Immature natural killer cell (primary cell): ENCODE measurements around the gene OTOP3. TPM values are rescaled to one million over a fixed set of nuclear protein-coding genes. Genes with fewer than 3 reads are reported as not detected.
"Not testable (repeated sequence)": the region's sequence is repeated elsewhere in the genome, so short reads cannot be mapped to it uniquely, and the experiment has no call there.

ENCODE experiments used
- DNase-seq, 3 donors: peaks; one replicate each; pipeline ENCODE4 v3.0.0; 2022; ENCODE audit warnings: mixed read lengths in 1 of 3
- H3K27ac Mint-ChIP-seq, 6 donors: one replicate each; pipeline ENCODE4 v1.8.0; 2020; ENCODE audit warnings: mixed read lengths in 6 of 6, mild to moderate bottlenecking in 5 of 6, inconsistent platforms in 4 of 6, moderate library complexity in 3 of 6
- H3K27me3 Mint-ChIP-seq, 3 donors: one replicate each; pipeline ENCODE4 v1.8.0; 2020 to 2021; ENCODE audit warnings: low read depth in 3 of 3, mild to moderate bottlenecking in 3 of 3, mixed read lengths in 3 of 3, moderate library complexity in 3 of 3, inconsistent platforms in 1 of 3
- H3K36me3 Mint-ChIP-seq, 3 donors: one replicate each; pipeline ENCODE4 v1.8.0; 2020; ENCODE audit warnings: mixed read lengths in 3 of 3, inconsistent platforms in 2 of 3, mild to moderate bottlenecking in 2 of 3
- H3K4me1 Mint-ChIP-seq, 2 donors: one replicate each; pipeline ENCODE4 v1.8.0; 2020; ENCODE audit warnings: inconsistent platforms in 2 of 2, mild to moderate bottlenecking in 2 of 2, mixed read lengths in 2 of 2, moderate library complexity in 1 of 2
- H3K4me3 Mint-ChIP-seq, 5 donors: one replicate each; pipeline ENCODE4 v1.8.0; 2020; ENCODE audit warnings: mild to moderate bottlenecking in 5 of 5, mixed read lengths in 5 of 5, inconsistent platforms in 3 of 5, moderate library complexity in 3 of 5
- H3K9me3 Mint-ChIP-seq, 6 donors: one replicate each; pipeline ENCODE4 v1.8.0; 2020; ENCODE audit warnings: mild to moderate bottlenecking in 6 of 6, mixed read lengths in 6 of 6, inconsistent platforms in 4 of 6, moderate library complexity in 3 of 6
- polyA plus RNA-seq, 3 donors: library from polyadenylated mRNA; unstranded; fragments of 300-500 nt; fragmentation: Illumina TruSeq; gene quantifications; one replicate each; pipeline ENCODE4 v1.2.3, GENCODE V29; 2021

The OTOP3 gene
- polyA plus RNA-seq, 3 donors from 2014 or later = not detected

DNA sequence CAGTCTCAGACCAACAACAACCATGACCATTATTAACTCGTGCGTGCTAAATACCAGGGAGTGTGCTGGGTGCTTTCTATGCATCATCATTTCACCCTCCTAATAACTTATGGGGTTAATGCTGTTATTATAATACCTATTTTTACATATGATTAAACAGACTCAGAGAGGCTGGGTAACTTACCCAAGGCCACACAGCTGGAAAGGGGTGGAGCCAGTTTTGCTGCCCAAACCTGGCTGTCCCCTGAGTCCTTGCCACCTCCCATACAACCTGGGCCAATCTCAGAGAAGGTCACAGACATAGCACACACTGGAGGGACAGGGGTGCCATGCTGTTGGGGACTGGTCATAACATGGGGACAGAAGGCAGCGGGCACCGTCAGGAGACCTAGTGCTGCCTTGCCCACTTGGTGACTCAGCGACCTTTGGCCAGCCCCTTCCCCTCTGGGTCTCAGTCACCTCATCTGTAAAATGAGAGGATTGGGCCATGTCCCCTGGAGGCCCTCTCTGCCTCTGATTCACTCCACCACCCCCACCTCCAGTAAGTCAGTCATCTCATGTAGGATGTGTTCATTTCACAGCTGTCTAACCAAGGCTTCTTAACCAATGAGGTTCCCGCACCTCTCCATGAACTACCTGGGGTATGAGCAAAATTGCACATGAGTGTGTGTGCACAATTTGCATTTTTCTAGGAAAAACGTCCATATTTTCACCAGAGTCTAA lies 30.9 kb upstream of the OTOP3 start:
- H3K27ac Mint-ChIP-seq = no peak overlapping the region
- H3K4me1 Mint-ChIP-seq = no peaks in the 10 kb centered on the region
- H3K27me3 Mint-ChIP-seq = peaks cover 0 to 13% (median 7%) of the 10 kb centered on the region in 3 donors
- no peak overlapping the region for H3K4me3 Mint-ChIP-seq
- no peaks in the 10 kb centered on the region for H3K9me3 Mint-ChIP-seq
- H3K36me3 Mint-ChIP-seq = no peaks in the 10 kb centered on the region
- DNase-seq = no peak

DNA sequence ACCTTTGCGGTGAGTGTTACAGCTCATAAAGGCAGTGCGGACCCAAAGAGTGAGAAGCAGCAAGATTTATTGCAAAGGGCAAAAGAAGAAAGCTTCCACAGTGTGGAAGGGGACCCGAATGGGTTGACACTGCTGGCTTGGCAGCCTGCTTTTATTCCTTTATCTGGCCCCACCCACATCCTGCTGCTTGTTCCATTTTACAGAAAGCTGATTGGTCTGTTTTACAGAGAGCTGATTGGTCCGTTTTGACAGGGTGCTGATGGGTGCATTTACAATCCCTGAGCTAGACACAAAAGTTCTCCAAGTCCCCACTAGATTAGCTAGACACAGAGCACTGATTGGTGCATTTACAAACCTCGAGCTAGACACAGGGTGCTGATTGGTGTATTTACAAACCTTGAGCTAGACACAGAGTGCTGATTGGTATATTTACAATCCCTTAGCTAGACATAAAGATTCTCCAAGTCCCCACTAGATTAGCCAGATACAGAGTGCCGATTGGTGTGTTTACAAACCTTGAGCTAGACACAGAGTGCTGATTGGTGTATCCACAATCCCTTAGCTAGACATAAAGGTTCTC lies 29.4 kb upstream of the OTOP3 start:
- not testable (repeated sequence) for H3K4me1 Mint-ChIP-seq, H3K36me3 Mint-ChIP-seq, H3K4me3 Mint-ChIP-seq, H3K9me3 Mint-ChIP-seq
- H3K27ac Mint-ChIP-seq = peak overlapping the region in 1 of 6 donors; percentile 7
- H3K27me3 Mint-ChIP-seq = peaks cover 0 to 13% (median 7%) of the 10 kb centered on the region in 3 donors
- peak in 1 of 3 donors; percentile 5 for DNase-seq

DNA sequence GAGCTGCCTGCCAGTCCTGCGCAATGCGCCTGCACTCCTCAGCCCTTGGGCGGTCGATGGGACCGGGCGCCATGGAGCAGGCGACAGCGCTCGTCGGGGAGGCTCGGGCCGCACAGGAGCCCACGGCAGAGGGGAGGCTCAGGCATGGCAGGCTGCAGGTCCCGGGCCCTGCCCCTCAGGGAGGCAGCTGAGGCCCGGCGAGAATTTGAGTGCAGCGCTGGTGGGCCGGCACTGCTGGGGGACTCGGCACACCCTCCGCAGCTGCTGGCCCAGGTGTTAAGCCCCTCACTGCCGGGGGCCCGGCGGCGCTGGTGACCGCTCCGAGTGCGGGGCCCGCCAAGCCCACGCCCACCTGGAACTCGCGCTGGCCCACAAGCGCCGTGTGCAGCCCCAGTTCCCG lies 28.7 kb upstream of the OTOP3 start:
- no peaks in the 10 kb centered on the region for H3K36me3 Mint-ChIP-seq
- no peaks in the 10 kb centered on the region for H3K9me3 Mint-ChIP-seq

DNA sequence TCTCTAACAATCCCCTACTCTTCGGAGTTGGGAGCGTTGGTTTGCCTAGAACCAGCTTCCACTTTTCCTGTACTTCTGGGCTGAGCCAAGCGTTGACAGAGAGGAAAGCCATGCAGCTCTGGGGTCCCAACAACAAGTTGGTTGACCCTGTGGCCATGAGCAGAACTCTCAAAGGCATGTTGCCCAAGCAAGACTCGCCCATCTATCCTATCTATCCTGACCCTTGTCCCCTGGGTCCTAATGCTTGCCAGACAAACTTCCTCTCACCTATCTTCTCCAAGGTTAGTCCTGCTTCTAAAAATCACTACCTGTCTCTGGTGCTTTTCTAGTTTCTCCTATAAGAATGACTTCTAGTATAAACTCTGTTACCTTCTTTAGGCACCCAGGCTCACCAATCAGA lies 26.6 kb upstream of the OTOP3 start:
- H3K27me3 Mint-ChIP-seq, H3K36me3 Mint-ChIP-seq, H3K27ac Mint-ChIP-seq, H3K4me3 Mint-ChIP-seq, DNase-seq, H3K9me3 Mint-ChIP-seq, H3K4me1 Mint-ChIP-seq: not testable (repeated sequence)

More for the DNA sequence above, 28.7 kb upstream of the OTOP3 start:
- H3K4me3 Mint-ChIP-seq = no peak overlapping the region
- DNase-seq = no peak
- no peaks in the 10 kb centered on the region for H3K4me1 Mint-ChIP-seq
- peaks cover 0 to 13% (median 7%) of the 10 kb centered on the region in 3 donors for H3K27me3 Mint-ChIP-seq
- no peak overlapping the region for H3K27ac Mint-ChIP-seq

DNA sequence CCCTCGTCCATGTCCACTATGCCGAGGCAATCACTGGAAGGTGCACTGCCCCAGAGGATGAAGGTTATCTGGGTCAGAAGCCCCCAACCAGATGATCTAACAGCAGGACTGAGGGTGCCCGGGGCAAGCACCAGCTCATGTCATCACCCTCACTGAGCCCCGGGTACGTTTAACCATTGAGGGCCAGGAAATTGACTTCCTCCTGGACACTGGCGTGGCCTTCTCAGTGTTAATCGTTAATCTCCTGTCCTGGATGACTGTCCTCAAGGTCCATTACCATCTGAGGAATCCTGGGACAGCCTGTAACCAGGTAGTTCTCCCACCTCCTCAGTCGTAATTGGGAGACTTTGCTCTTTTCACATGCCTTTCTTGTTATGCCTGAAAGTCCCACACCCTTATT lies 24.3 kb upstream of the OTOP3 start:
- not testable (repeated sequence) for H3K27me3 Mint-ChIP-seq, H3K9me3 Mint-ChIP-seq, H3K4me1 Mint-ChIP-seq, H3K27ac Mint-ChIP-seq, H3K36me3 Mint-ChIP-seq, H3K4me3 Mint-ChIP-seq, DNase-seq

DNA sequence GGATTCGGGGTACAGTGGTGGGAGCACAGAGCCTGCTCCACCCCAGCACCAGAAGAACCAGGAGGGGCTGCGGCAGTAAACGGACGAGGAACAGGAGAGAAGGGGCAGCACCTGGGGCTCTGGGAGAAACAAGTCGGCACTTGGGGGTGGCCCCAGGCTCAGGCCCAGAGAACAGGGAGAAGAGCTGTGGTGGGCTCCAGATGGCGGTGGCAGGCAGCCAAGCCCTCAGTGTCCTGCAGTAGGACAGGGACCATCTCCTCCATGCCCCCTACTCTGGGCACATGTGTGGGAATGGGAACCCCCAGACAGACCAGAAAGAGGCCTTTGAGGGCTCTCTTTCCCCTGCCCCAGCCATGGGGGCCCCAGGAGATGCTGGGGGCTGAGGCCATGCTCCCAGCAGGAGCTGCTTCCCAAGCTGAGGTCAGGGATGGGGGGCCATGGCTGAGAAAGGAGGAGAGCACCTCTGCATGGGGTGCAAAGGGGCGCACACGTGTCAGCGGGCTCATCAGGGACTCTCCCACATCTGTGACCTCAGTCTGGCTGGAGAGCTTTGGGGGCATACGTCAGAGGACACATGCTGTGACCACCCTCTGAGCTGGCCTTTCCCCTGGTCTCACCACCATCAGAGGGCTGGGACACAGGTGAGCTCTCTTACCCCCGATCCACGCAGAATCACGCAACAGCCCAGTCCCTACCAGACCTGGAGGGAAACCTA lies 19.4 kb upstream of the OTOP3 start:
- H3K27me3 Mint-ChIP-seq = peaks cover 6 to 9% (median 9%) of the 10 kb centered on the region in 3 donors
- H3K4me1 Mint-ChIP-seq = no peaks in the 10 kb centered on the region
- H3K27ac Mint-ChIP-seq = no peak overlapping the region
- H3K9me3 Mint-ChIP-seq = no peaks in the 10 kb centered on the region
- no peak overlapping the region for H3K4me3 Mint-ChIP-seq
- no peaks in the 10 kb centered on the region for H3K36me3 Mint-ChIP-seq
- DNase-seq = no peak

DNA sequence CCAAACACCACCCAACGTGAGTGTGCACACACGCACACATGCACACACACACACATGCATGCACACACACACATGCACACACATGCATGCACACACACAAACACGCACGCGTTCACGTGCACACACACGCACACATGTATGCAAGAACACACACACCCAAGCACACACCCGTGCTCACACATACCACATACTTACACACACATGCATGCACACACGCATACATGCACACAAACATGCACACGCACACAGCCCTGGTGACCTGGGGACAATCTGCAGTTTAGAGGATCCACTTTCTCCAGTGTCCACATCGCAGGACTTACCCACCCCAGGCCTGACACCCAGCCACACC lies 18.9 kb upstream of the OTOP3 start:
- no peaks in the 10 kb centered on the region for H3K9me3 Mint-ChIP-seq
- no peak overlapping the region for H3K27ac Mint-ChIP-seq
- no peaks in the 10 kb centered on the region for H3K4me1 Mint-ChIP-seq
- no peak for DNase-seq
- H3K27me3 Mint-ChIP-seq = peaks cover 6 to 9% (median 9%) of the 10 kb centered on the region in 3 donors
- H3K4me3 Mint-ChIP-seq = no peak overlapping the region
- no peaks in the 10 kb centered on the region for H3K36me3 Mint-ChIP-seq

DNA sequence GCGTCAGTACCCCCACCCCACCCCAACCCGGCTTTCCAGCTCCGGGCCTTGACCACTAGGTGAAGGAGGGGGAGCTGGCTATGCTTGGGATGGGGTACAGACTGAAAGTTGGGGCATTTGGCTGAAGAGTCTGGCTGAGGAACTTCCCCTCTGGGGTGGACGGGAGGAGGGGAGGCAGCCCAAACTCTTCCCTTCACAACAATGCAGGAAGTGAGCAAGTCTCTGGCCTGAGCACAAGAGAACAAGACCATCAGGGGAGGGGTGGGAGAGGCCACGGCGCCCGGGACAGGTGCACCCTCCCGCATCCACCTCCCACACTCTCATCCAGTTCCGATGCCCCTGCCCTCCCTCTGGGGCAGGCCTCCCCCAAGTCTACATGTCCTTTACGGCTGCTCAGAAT lies 18.3 kb upstream of the OTOP3 start:
- Mint-ChIP-seq H3K27ac (no peak overlapping the region), H3K4me1 (peaks cover 0 to under 1% of the 10 kb centered on the region in 2 donors), H3K4me3 (no peak overlapping the region), H3K27me3 (peaks cover 8 to 9% (median 9%) of the 10 kb centered on the region in 3 donors), H3K36me3 (no peaks in the 10 kb centered on the region), H3K9me3 (no peaks in the 10 kb centered on the region)
- DNase-seq = no peak

DNA sequence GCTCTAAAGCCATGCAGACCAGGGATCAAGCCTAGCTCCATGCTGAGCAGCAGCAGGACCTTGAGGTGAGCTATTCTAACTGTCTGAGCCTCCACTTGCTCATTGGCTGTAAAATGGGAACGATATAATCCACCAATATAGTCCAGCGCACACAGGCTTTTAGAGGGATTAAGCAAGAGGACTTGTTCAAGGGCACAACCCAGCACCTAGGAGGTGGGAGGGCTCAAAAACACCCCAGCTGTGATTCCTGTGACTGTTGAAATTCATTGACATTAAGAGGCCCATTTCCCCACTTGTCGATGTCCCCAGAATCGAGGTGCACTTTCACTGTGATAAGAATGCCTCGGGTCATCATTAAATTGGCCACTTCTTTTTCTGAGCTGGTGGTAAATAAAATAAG lies 16.8 kb upstream of the OTOP3 start:
- Mint-ChIP-seq H3K9me3 (no peaks in the 10 kb centered on the region), H3K36me3 (no peaks in the 10 kb centered on the region), H3K4me3 (no peak overlapping the region), H3K27ac (no peak overlapping the region), H3K4me1 (peaks cover 0 to 6% of the 10 kb centered on the region in 2 donors), H3K27me3 (peaks cover 9 to 13% (median 11%) of the 10 kb centered on the region in 3 donors)
- DNase-seq = no peak

DNA sequence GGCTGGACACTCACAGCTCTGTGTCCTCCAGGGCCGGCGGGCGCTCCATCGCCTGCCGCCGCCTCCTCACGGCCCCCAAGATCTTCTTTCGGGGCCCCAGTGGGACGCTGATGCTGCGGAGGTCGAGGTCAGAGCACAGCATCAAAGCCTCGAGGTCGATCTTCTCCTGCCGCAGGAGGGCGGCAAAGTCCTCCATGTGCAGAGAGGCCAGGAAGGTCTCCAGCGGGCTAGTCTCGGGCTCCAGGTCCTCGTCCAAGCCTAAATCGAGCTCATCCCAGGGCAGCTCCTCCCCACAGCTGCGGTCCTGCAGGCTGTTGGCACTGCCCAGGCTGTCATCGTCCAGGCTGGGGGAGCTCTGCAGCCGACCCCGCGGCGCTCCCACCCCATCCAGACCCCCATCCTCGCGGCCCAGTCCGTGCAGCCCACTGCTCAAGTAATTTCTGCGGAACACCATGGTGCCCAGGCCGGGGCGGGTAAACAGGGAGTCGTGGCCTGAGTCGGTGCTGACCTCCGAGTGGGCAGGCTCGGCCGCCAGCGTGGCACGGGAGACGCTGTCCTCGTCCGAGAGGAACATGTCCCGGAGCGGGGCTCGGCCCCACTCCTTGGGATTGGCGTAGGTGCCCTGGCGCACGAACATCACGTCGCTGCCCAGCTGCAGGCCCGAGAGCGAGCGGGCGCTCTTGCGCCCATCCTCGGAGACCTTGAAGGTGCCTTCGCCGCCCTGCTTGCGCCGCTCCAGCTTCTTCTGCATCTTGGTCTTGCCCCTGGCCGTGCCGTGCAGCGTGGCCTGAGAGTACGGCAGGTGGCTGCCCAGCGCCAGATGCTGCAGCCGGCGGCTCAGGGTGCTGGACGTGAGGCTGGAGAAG lies 16.0 kb upstream of the OTOP3 start:
- H3K27me3 Mint-ChIP-seq = peaks cover 11 to 15% (median 13%) of the 10 kb centered on the region in 3 donors
- no peak for DNase-seq
- no peaks in the 10 kb centered on the region for H3K9me3 Mint-ChIP-seq
- H3K36me3 Mint-ChIP-seq = no peaks in the 10 kb centered on the region
- no peak overlapping the region for H3K4me3 Mint-ChIP-seq
- peaks cover 0 to 8% of the 10 kb centered on the region in 2 donors for H3K4me1 Mint-ChIP-seq
- no peak overlapping the region for H3K27ac Mint-ChIP-seq

DNA sequence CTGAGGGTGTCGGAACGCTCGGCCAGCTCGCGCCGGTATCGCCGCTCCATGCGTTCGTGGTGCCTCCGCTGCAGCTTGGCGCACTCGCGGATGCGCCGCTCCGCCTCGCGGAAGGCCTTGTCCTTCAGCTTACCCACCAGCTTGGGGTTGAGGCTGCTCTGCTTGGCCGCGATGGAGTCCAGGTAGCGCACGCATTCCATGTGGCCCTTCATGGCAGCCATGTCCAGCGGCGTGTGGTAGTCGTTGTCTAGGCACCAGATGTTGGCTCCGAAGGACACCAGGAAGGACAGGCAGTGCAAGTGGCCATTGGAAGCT lies 15.4 kb upstream of the OTOP3 start:
- DNase-seq = no peak
- no peak overlapping the region for H3K4me3 Mint-ChIP-seq
- no peaks in the 10 kb centered on the region for H3K36me3 Mint-ChIP-seq
- no peaks in the 10 kb centered on the region for H3K9me3 Mint-ChIP-seq
- H3K27ac Mint-ChIP-seq = no peak overlapping the region
- peaks cover 0 to 8% of the 10 kb centered on the region in 2 donors for H3K4me1 Mint-ChIP-seq
- H3K27me3 Mint-ChIP-seq = peaks cover 13 to 18% (median 17%) of the 10 kb centered on the region in 3 donors

DNA sequence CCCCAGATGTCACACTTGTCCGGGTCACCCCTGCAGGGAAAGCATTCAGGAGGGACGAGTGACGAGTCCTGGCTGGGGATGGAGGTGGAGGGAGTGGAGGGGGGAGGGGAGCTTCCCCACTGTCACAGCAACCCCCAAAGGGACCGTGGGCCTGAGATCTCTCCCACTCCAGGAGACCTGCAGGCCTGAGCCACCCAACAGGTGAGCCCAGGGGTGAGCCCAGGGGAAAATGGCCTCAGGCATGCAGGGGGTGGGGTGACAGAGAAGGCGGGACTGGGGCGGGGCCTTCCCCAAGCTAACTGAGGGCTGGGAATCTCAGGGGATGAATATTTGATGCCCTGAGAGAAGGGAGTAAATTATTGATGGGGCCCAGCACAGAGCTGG lies 15.1 kb upstream of the OTOP3 start:
- Mint-ChIP-seq H3K27me3 (peaks cover 17 to 20% (median 20%) of the 10 kb centered on the region in 3 donors), H3K9me3 (no peaks in the 10 kb centered on the region), H3K36me3 (no peaks in the 10 kb centered on the region), H3K27ac (no peak overlapping the region), H3K4me1 (peaks cover 0 to 8% of the 10 kb centered on the region in 2 donors), H3K4me3 (no peak overlapping the region)
- DNase-seq = no peak

DNA sequence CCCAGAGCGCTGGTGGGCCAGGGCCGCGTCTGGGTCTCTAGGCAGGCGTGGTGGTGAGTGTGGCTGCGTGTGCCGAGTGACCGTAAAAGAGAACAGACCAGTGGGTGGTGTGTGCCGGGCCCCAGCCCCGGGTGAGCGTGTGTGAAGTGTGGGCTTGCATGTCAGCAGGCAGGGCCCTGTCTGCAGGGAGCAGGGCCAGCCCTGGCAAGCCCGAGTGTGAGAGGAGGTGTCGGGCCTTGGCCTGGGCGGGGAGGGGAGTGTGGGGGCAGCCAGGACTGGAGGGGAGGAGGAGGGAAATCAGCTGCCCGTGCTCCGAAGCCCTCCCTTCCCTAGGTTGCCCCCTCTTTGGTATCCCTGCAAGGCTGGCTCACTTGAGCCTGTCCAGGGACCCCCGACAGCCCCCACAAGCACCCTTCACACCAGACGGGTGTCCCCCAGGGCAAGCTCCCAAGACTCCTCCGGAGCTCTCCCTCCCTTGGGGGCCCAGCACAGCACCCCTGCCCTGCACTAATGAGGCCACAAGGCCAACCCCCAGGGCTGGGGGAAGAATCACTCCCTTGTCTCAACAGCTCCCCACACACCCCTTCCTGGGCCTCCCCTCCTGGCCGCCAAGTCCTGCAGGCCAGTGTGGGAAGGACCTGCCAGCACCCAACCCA lies 14.5 kb upstream of the OTOP3 start:
- no peaks in the 10 kb centered on the region for H3K36me3 Mint-ChIP-seq
- H3K27ac Mint-ChIP-seq = no peak overlapping the region
- peaks cover 0 to 8% of the 10 kb centered on the region in 2 donors for H3K4me1 Mint-ChIP-seq
- H3K4me3 Mint-ChIP-seq = no peak overlapping the region
- no peak for DNase-seq
- H3K9me3 Mint-ChIP-seq = no peaks in the 10 kb centered on the region
- peaks cover 19 to 21% (median 20%) of the 10 kb centered on the region in 3 donors for H3K27me3 Mint-ChIP-seq
